Neural progenitor cell (in vitro differentiated cells): ENCODE data around the gene ANO1.

Experiments used
- EZH2phosphoT487 ChIP-seq: fragments of 200-600 bp; sonication (generic); IDR thresholded peaks from 2 replicates; pipeline ENCODE4 v1.6.1; 2017; ENCODE audit warnings: antibody characterized with exemption
- TF ChIP-seq, protein P1 (sequence below): fragments of 200-600 bp; sonication (generic); IDR thresholded peaks from 2 replicates; pipeline ENCODE4 v1.5.1; 2017; ENCODE audit warnings: antibody characterized with exemption, mild to moderate bottlenecking

DNA sequence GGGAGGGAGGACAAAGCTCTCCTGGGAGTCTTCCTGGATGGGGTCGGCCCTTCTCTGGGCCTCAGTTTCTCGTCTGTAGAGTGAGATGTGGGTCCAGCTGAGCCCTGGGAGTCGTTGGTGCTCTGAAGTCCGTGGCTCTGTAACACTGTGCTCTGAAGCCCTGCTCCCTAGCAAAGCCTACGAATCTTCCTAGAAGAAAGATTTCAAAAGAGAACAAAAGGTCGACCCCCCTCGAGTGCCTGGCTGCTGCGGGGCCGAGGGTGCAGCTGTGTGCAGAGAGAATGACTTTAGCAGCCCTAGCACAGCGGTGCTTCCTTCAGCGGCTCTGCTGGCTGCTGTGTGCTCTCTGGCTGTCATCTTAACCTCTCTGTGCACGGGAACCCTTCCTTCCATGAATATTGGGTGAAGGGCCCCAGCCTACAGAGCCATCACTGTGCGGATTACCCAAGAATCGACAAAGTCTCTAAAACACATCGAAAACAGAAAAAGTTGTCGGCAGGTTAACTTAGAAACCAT, 10.7 kb downstream of the ANO1 start:
- TF ChIP-seq, protein P1, sequence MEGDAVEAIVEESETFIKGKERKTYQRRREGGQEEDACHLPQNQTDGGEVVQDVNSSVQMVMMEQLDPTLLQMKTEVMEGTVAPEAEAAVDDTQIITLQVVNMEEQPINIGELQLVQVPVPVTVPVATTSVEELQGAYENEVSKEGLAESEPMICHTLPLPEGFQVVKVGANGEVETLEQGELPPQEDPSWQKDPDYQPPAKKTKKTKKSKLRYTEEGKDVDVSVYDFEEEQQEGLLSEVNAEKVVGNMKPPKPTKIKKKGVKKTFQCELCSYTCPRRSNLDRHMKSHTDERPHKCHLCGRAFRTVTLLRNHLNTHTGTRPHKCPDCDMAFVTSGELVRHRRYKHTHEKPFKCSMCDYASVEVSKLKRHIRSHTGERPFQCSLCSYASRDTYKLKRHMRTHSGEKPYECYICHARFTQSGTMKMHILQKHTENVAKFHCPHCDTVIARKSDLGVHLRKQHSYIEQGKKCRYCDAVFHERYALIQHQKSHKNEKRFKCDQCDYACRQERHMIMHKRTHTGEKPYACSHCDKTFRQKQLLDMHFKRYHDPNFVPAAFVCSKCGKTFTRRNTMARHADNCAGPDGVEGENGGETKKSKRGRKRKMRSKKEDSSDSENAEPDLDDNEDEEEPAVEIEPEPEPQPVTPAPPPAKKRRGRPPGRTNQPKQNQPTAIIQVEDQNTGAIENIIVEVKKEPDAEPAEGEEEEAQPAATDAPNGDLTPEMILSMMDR = no peak
- TF ChIP-seq EZH2phosphoT487 = no peak
